PC-3 (cell line): ENCODE results near the gene TAC4.

Experiments used
- CTCF ChIP-seq: fragments of 300-600 bp; sonication (generic); conservative IDR thresholded peaks from 2 replicates; pipeline ENCODE4 v1.5.1; 2017; ENCODE audit warnings: antibody characterized with exemption, low read depth, mild to moderate bottlenecking, low read length
- EZH2phosphoT487 ChIP-seq: fragments of 300-600 bp; sonication (generic); IDR thresholded peaks from 2 replicates; pipeline ENCODE4 v1.6.1; 2018; ENCODE audit warnings: mild to moderate bottlenecking, antibody characterized with exemption, low read length, borderline replicate concordance

GRCh38 chr17:49873466-49873865, 25.6 kb upstream of the TAC4 start:
- no peak for TF ChIP-seq EZH2phosphoT487
- TF ChIP-seq CTCF = no peak
